Anterior cingulate cortex (tissue), 58 donors: ENCODE data around the gene TPCN2.

Source experiments
- DNase-seq, 58 donors: peaks; one replicate each; lab custom pipeline; 2025; lab: John Stamatoyannopoulos, UW

TPCN2 gene

GRCh38 chr11:69087133-69087524 is 38.4 kb downstream of the TPCN2 start:
- no peak for DNase-seq

GRCh38 chr11:69087811-69088210 is 39.1 kb downstream of the TPCN2 start:
- DNase-seq: no peak

GRCh38 chr11:69088676-69089146 is 40.0 kb downstream of the TPCN2 start:
- DNase-seq: peak in 50 of 58 donors; percentile 5 to 77 (median 35)

GRCh38 chr11:69089258-69089657 is 40.5 kb downstream of the TPCN2 start:
- DNase-seq: no peak

GRCh38 chr11:69091638-69092165 is 43.0 kb downstream of the TPCN2 start:
- no peak for DNase-seq

GRCh38 chr11:69092263-69092662 is 43.5 kb downstream of the TPCN2 start:
- no peak for DNase-seq

GRCh38 chr11:69093106-69093505 is 44.4 kb downstream of the TPCN2 start:
- no peak for DNase-seq

GRCh38 chr11:69094111-69094914 is 45.6 kb downstream of the TPCN2 start:
- no peak for DNase-seq

GRCh38 chr11:69094915-69095290 is 46.2 kb downstream of the TPCN2 start:
- DNase-seq: no peak

GRCh38 chr11:69095300-69095699 is 46.6 kb downstream of the TPCN2 start:
- peak in 5 of 58 donors; percentile 3 to 18 (median 13) for DNase-seq

- DNase-seq: no peak
Observed at GRCh38 chr11:69096473-69096872, 47.7 kb downstream of the TPCN2 start.

- DNase-seq: no peak
Observed at GRCh38 chr11:69097263-69097662, 48.5 kb downstream of the TPCN2 start.

GRCh38 chr11:69099180-69099579 is 50.4 kb downstream of the TPCN2 start:
- no peak for DNase-seq

GRCh38 chr11:69100454-69101114 is 51.9 kb downstream of the TPCN2 start:
- no peak for DNase-seq

GRCh38 chr11:69101115-69101791 is 52.5 kb downstream of the TPCN2 start:
- peak in 54 of 58 donors; percentile 7 to 74 (median 48) for DNase-seq

- DNase-seq: no peak
Observed at GRCh38 chr11:69101792-69102695, 53.3 kb downstream of the TPCN2 start.

- DNase-seq: no peak
Observed at GRCh38 chr11:69102732-69103615, 54.2 kb downstream of the TPCN2 start.

GRCh38 chr11:69104212-69104855 is 55.6 kb downstream of the TPCN2 start:
- no peak for DNase-seq
